Heart left ventricle (tissue), 16 donors: Measurements from ENCODE around the gene HOXB3. TPM values are rescaled to one million over a fixed set of nuclear protein-coding genes. Genes with fewer than 3 reads are reported as not detected.

Source experiments
- ATAC-seq, 4 donors: fragments of 200-7000 bp; cut with Tn5 transposase; one replicate each; pipeline ENCODE4 v1.9.1; 2020 to 2022; ENCODE audit warnings: moderate library complexity in 4 of 4, mild to moderate bottlenecking in 3 of 4, moderate number of reproducible peaks in 1 of 4
- DNase-seq, 5 donors: peaks; one replicate each; pipeline ENCODE4 v3.0.0-alpha.2; 2020
- H3K27ac ChIP-seq, 12 donors: fragments of 200-600 bp; sonication (generic) in 4 of 12; one replicate each; pipeline versions ENCODE4 v1.5.0 to v1.8.0; 2016 to 2022; ENCODE audit warnings: mild to moderate bottlenecking in 2 of 12
- H3K27me3 ChIP-seq, 9 donors: fragments of 200-600 bp; sonication (generic) in 2 of 9; one replicate each; pipeline versions ENCODE4 v1.5.1 to v1.8.0; 2016 to 2022; ENCODE audit warnings: mild to moderate bottlenecking in 3 of 9
- H3K36me3 ChIP-seq, 9 donors: fragments of 200-600 bp; sonication (generic) in 2 of 9; one replicate each; pipeline versions ENCODE4 v1.5.0 to v1.8.0; 2018 to 2022; ENCODE audit warnings: mild to moderate bottlenecking in 2 of 9
- H3K4me1 ChIP-seq, 12 donors: fragments of 200-600 bp; sonication (generic) in 4 of 12; one replicate each; pipeline versions ENCODE4 v1.5.0 to v1.8.0; 2016 to 2022; ENCODE audit warnings: mild to moderate bottlenecking in 3 of 12
- H3K4me3 ChIP-seq, 12 donors: fragments of 200-600 bp; sonication (generic) in 4 of 12; one replicate each; pipeline versions ENCODE4 v1.5.0 to v1.8.0; 2017 to 2022; ENCODE audit warnings: mild to moderate bottlenecking in 9 of 12, moderate library complexity in 4 of 12
- H3K9me3 ChIP-seq, 12 donors: fragments of 200-600 bp; sonication (generic) in 4 of 12; one replicate each; pipeline versions ENCODE4 v1.5.0 to v1.8.0; 2016 to 2022; ENCODE audit warnings: mild to moderate bottlenecking in 1 of 12
- CTCF ChIP-seq, 12 donors: fragments of 200-600 bp; sonication (generic) in 4 of 12; IDR thresholded peaks; one replicate each; pipeline versions ENCODE4 v1.5.0 to v1.8.0; 2018 to 2022; ENCODE audit warnings: antibody characterized with exemption in 12 of 12, mild to moderate bottlenecking in 5 of 12
- POLR2A ChIP-seq, 2 donors: fragments of 450-650 bp; IDR thresholded peaks; one replicate each; pipeline ENCODE4 v1.6.1; 2017; ENCODE audit warnings: antibody characterized with exemption in 2 of 2, mild to moderate bottlenecking in 2 of 2, moderate library complexity in 2 of 2
- WGBS, 4 donors: extraction: QIAGEN DNeasy Blood & Tissue Kit in 2 of 4; methylation state at CpG; one replicate each; pipeline versions ENCODE4 v1.1.5 to v1.1.7; 2013 to 2018; 5-methylcytosine and 5-hydroxymethylcytosine counted together
- intact Hi-C, 10 donors: fragments of 100-400 bp; cut with DNase I; formaldehyde crosslinking; loops; one replicate each; pipeline versions ENCODE4 v1.11.1 to v1.14.2; 2022
- polyA plus RNA-seq, 2 donors: library from polyadenylated mRNA; stranded (reverse); fragments of 200-250 nt; gene quantifications; one replicate each; pipeline ENCODE4 v1.2.3, GENCODE V29; 2013
- total RNA-seq, 9 donors: library from RNA; depleted of rRNA in 2 of 9; stranded (reverse); fragments of >200 nt in 2 of 9; fragmentation: NEBNext Ultra II Directional in 3 of 9; extraction: Animal tissue kit (Norgen Biotek cat#: 25700) in 3 of 9; gene quantifications; one replicate each; pipeline versions ENCODE4 v1.1.0 to v1.2.4, GENCODE V29; 2016 to 2023
- donor health status: ischemic (EF 13 %, LVEDD 7.1; RV severe dilation, severe dysfunction).
- donor health status: healthy with polysubstance abuse.
- donor health status: DM: no; HTN: yes; CAD: no.
- donor health status: DM: no; HTN: no; CAD: no.
- donor health status: ischemic (EF 25% LVEDD 6.9; RV normal size, moderate dysfunction).
- donor health status: ischemic (EF 25% LVEDD 5.7; RV mildly dilated, moderate dysfunction).
- donor health status: healthy.
- donor health status: DM: yes; HTN: yes; CAD: no.
- donor health status: ischemic (EF 35%, LVEDD 5.7; RV mildly dilated, moderate dysfunction).
- donor health status: nonischemic (EF 11% LVEDD 7.7; RV severe dilation, severe dysfunction).
- donor health status: DM: yes; HTN: yes; CAD: no.
- donor health status: PGD.
- donor health status: ischemic (EF 29% LVEDD 5.4; RV normal size, mild dysfunction).
- donor health status: nonischemic (EF 23%, LVEDD 6.1; RV moderate dilation, normal function).

HOXB3 gene
- total and polyA plus RNA-seq, 11 donors, result 0.11 to 5.5 (median 2.0) TPM

GRCh38 chr17:48550502-48551213 lies 39.4 kb downstream of the HOXB3 start:
- H3K27me3 ChIP-seq, result peaks cover 0 to 94% (median 66%) of the 10 kb centered on the region in 9 donors
- intact Hi-C loops, result no loop called here
- H3K9me3 ChIP-seq, result no peaks in the 10 kb centered on the region
- H3K4me3 ChIP-seq, result no peak overlapping the region
- H3K4me1 ChIP-seq, result peaks cover 0 to 40% (median 7%) of the 10 kb centered on the region in 12 donors
- DNase-seq, result no peak
- ATAC-seq, result no peak
- WGBS, 4 donors, result 36 to 58% (median 45%) methylated on average over 31 to 70 of the region's 70 CpGs
- peaks cover 0 to 10% (median 0%) of the 10 kb centered on the region in 9 donors for H3K36me3 ChIP-seq
- TF ChIP-seq POLR2A (IDR thresholded peaks at IDR 0.05) (no peak), CTCF (IDR thresholded peaks at IDR 0.05) (no peak)
- peak overlapping the region in 1 of 12 donors; percentile 90 for H3K27ac ChIP-seq

- DNase-seq, result no peak
- Histone ChIP-seq H3K36me3 (peaks cover 0 to 10% (median 0%) of the 10 kb centered on the region in 9 donors), H3K9me3 (no peaks in the 10 kb centered on the region), H3K27me3 (peaks cover 0 to 96% (median 64%) of the 10 kb centered on the region in 9 donors), H3K27ac (peak overlapping the region in 1 of 12 donors; percentile 90), H3K4me3 (no peak overlapping the region), H3K4me1 (peaks cover 0 to 47% (median 8%) of the 10 kb centered on the region in 12 donors)
- WGBS, 4 donors, result 42 to 68% (median 57%) methylated on average over 11 to 18 of the region's 18 CpGs
- peak in 1 of 12 donors; percentile 7 for TF ChIP-seq CTCF (IDR thresholded peaks at IDR 0.05)
- no peak for TF ChIP-seq POLR2A (IDR thresholded peaks at IDR 0.05)
- ATAC-seq, result no peak
- intact Hi-C loops, result no loop called here
These were observed 40.0 kb downstream of the HOXB3 start for GRCh38 chr17:48549914-48550501.

GRCh38 chr17:48549281-48549630 lies 40.8 kb downstream of the HOXB3 start:
- Histone ChIP-seq H3K9me3 (no peaks in the 10 kb centered on the region), H3K36me3 (peaks cover 0 to 10% (median 0%) of the 10 kb centered on the region in 9 donors), H3K4me1 (peaks cover 0 to 46% (median 9%) of the 10 kb centered on the region in 12 donors), H3K27ac (peak overlapping the region in 1 of 12 donors; percentile 90), H3K4me3 (no peak overlapping the region), H3K27me3 (peaks cover 0 to 96% (median 62%) of the 10 kb centered on the region in 9 donors)
- intact Hi-C loops, result no loop called here
- TF ChIP-seq CTCF (IDR thresholded peaks at IDR 0.05), result no peak
- TF ChIP-seq POLR2A (IDR thresholded peaks at IDR 0.05), result no peak
- 52 to 69% (median 62%) methylated on average over 3 of the region's 3 CpGs for WGBS, 4 donors
- ATAC-seq, result no peak
- no peak for DNase-seq

GRCh38 chr17:48548523-48549280 lies 41.3 kb downstream of the HOXB3 start:
- Histone ChIP-seq H3K27ac (peak overlapping the region in 2 of 12 donors; percentile 90 to 94), H3K4me1 (peaks cover 0 to 45% (median 9%) of the 10 kb centered on the region in 12 donors), H3K36me3 (peaks cover 0 to 10% (median 0%) of the 10 kb centered on the region in 9 donors), H3K27me3 (peaks cover 0 to 96% (median 58%) of the 10 kb centered on the region in 9 donors), H3K4me3 (peak overlapping the region in 1 of 12 donors; percentile 44), H3K9me3 (no peaks in the 10 kb centered on the region)
- no peak for TF ChIP-seq CTCF (IDR thresholded peaks at IDR 0.05)
- no peak for TF ChIP-seq POLR2A (IDR thresholded peaks at IDR 0.05)
- intact Hi-C loops, result no loop called here
- 45 to 62% (median 61%) methylated on average over 6 of the region's 6 CpGs for WGBS, 4 donors
- no peak for ATAC-seq
- DNase-seq, result no peak
